ENCODE results near the gene RAB21.

Gene RAB21

DNA sequence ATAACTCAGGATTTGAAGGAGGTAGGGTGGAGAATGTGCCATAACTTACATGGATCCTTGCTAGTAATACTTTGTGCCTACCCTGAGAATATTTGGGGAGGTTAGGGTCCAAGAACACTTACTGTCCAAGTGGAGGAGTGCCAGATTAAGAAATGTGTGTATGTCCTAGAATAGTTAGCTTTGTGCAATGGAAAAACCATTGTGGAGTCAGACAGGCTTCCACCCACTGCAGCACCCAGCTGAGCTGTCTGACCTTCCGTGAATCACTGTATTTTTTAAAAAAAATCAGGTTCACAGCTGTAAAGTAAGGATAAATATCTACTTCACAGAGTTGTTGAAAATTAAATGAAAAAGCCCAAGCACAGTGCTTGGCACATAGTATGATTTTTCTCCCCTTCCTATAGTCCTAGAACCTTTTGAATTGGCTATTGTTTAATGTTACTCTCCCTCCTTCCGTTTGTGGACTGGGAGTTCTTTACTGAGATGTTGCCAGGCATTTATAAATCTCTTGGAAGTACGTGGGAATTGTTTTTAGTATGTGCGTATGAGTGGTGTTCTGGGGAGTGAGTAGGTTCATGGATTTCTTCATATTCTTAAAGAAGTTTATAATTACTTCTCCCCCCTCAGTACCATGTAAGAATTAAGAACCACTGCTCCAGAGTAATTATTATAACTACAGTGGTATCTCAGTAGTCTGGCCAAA lies 9.2 kb downstream of the RAB21 start:
- H3K4me3 ChIP-seq (ENCODE audit: control insufficient read depth, low read depth, low read length) = no peak overlapping the region
- DNase-seq (ENCODE audit: low read depth) = peak; percentile 21

GRCh38 chr12:71764587-71765321 lies 10.1 kb downstream of the RAB21 start:
- no peak for TF ChIP-seq CTCF (IDR thresholded peaks at IDR 0.05; ENCODE audit: control insufficient read depth, insufficient read depth, low read depth, low read length, missing control alignments)
- H3K4me3 ChIP-seq (ENCODE audit: control insufficient read depth, low read depth, low read length) = no peak overlapping the region
- no peak for DNase-seq (ENCODE audit: low read depth)

More for the DNA sequence above, 9.2 kb downstream of the RAB21 start:
- TF ChIP-seq CTCF (IDR thresholded peaks at IDR 0.05; ENCODE audit: control insufficient read depth, insufficient read depth, low read depth, low read length, missing control alignments) = no peak

- no peak overlapping the region for H3K4me3 ChIP-seq (ENCODE audit: control insufficient read depth, low read depth, low read length)
- no peak for TF ChIP-seq CTCF (IDR thresholded peaks at IDR 0.05; ENCODE audit: control insufficient read depth, insufficient read depth, low read depth, low read length, missing control alignments)
- no peak for DNase-seq (ENCODE audit: low read depth)
Observed at GRCh38 chr12:71766202-71766601, 11.5 kb downstream of the RAB21 start.

DNA sequence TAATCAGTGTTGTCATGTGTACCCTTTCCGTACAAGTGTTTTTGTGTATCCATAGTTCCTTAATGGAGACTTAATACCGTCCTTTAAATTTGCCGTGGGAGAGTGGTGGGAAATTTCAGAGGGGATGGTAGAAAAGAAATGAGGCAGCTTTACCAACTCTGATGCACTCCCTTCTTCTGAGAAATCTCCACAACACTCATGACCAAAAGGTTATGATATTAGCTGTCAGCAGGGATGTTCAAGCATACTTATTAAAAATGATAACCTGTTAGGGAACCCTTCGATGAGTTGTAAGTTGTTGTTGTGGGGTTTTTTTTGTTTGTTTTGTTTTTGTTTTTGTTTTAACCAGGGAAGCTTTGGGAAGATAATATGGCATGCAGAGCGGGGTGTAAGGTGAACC lies 12.5 kb downstream of the RAB21 start:
- no peak overlapping the region for H3K4me3 ChIP-seq (ENCODE audit: control insufficient read depth, low read depth, low read length)
- no peak for TF ChIP-seq CTCF (IDR thresholded peaks at IDR 0.05; ENCODE audit: control insufficient read depth, insufficient read depth, low read depth, low read length, missing control alignments)
- DNase-seq (ENCODE audit: low read depth) = no peak

DNA sequence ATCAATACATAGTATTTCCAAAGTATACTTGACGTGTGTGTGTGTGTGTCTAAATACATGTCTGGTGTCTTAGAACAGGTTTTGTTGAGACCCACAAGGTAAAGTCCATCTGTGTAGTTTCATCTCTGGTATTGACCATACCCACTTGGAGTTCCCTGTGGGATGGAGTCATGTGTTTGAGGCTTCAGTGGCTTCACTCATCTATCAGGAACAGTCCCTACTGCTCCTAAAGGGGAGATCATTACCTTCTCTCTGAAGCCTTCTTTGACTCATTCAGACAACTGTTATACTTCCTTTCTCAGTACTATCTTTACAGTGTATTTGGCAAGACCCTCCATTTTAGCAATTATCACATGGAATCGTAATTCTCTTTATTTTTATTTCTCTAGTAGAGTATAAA lies 14.2 kb downstream of the RAB21 start:
- no peak overlapping the region for H3K4me3 ChIP-seq (ENCODE audit: control insufficient read depth, low read depth, low read length)
- TF ChIP-seq CTCF (IDR thresholded peaks at IDR 0.05; ENCODE audit: control insufficient read depth, insufficient read depth, low read depth, low read length, missing control alignments) = no peak
- no peak for DNase-seq (ENCODE audit: low read depth)

GRCh38 chr12:71771069-71771468 lies 16.4 kb downstream of the RAB21 start:
- TF ChIP-seq CTCF (IDR thresholded peaks at IDR 0.05; ENCODE audit: control insufficient read depth, insufficient read depth, low read depth, low read length, missing control alignments) = no peak
- DNase-seq (ENCODE audit: low read depth) = no peak

More at GRCh38 chr12:71771069-71771468, 16.4 kb downstream of the RAB21 start:
- H3K4me3 ChIP-seq (ENCODE audit: control insufficient read depth, low read depth, low read length) = no peak overlapping the region
